NT2/D1 (cell line): ENCODE measurements around the gene SYNPO.

Experiments
- SUZ12 ChIP-seq: IDR thresholded peaks from 2 replicates; pipeline ENCODE4 v1.6.1; 2011; ENCODE audit not compliant: insufficient read length, insufficient read depth; ENCODE audit errors: extremely low read depth
- YY1 ChIP-seq: IDR thresholded peaks from 2 replicates; pipeline ENCODE4 v1.6.1; 2011; ENCODE audit not compliant: insufficient read length, insufficient read depth
- ZNF274 ChIP-seq: IDR thresholded peaks from 2 replicates; pipeline ENCODE4 v1.6.1; 2011; ENCODE audit warnings: mild to moderate bottlenecking, low read depth, low read length

DNA sequence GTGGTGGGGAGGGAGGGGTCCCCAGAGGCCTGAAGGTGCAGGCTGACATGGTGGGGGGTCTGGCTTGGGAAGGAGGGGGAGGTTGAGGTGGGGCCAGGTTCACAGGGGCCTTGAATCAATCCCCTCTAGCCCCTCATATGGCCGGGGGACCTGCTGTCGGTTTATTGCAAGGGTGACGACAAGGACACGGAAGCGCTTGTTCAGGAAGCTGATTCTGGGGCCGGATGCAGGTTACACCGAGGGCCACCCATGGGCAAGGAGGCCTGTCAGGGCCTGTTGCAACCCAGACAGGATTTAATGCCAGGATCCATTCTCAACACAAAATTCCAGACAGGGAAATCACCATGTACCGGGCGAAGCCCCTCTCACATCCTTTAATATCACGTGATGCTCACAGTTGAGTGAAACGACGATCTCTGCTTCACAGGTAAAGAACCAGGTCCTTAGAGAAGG, 41.6 kb upstream of the SYNPO start:
- TF ChIP-seq YY1: no peak
- TF ChIP-seq ZNF274: no peak
- TF ChIP-seq SUZ12: no peak
